KBM-7 (cell line): ENCODE data around the gene FLNB.
A peak's percentile ranks its signal among the peaks of the same experiment; 100 is the strongest.

ENCODE experiments used
- DNase-seq: peaks from one replicate; pipeline ENCODE4 v3.0.0-alpha.2; 2015
- in situ Hi-C: fragments of 300-500 bp; cut with MboI; formaldehyde crosslinking; loops from 2 replicates; pipeline ENCODE4 v1.14.3; 2020; ENCODE audit warnings: low sequenced_read_pairs, low pct_unique_long_range_greater_than_20kb, mixed read lengths

Gene FLNB

GRCh38 chr3:58025837-58026569, 17.8 kb downstream of the FLNB start:
- no peak for DNase-seq

GRCh38 chr3:58026598-58026997, 18.4 kb downstream of the FLNB start:
- DNase-seq: no peak
- in situ Hi-C loops: no loop called here

More at GRCh38 chr3:58025837-58026569, 17.8 kb downstream of the FLNB start:
- in situ Hi-C loops: no loop called here

- no peak for DNase-seq
- in situ Hi-C loops: no loop called here
Measured at GRCh38 chr3:58027704-58028317, 19.6 kb downstream of the FLNB start.

GRCh38 chr3:58028902-58029301, 20.7 kb downstream of the FLNB start:
- no peak for DNase-seq
- in situ Hi-C loops: no loop called here

- DNase-seq: no peak
- in situ Hi-C loops: no loop called here
Measured at GRCh38 chr3:58029842-58030584, 21.8 kb downstream of the FLNB start.

DNA sequence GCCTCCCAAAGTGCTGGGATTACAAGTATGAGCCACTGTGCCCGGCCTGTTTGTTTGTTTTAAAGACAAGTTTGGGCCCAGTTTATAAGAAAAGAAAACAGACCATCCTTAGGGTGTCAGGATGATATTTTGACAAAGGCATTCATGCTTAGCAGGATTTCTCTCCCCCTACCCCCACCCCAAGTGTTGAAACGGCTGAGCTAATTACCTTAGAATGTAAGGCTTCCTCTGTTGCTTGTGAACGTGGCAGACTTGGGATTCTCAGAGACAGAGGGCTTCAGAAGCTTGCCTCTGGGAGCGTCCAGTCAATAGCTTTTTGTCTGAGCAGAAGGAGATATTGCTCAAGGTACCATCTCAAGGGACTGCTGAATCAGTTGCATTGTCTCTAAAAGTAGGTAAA, 24.0 kb downstream of the FLNB start:
- DNase-seq: no peak
- in situ Hi-C loops: no loop called here

- in situ Hi-C loops: no loop called here
- no peak for DNase-seq
Measured at GRCh38 chr3:58034738-58035523, 26.7 kb downstream of the FLNB start.

- in situ Hi-C loops: no loop called here
Measured at GRCh38 chr3:58035524-58036255, 27.5 kb downstream of the FLNB start.

DNA sequence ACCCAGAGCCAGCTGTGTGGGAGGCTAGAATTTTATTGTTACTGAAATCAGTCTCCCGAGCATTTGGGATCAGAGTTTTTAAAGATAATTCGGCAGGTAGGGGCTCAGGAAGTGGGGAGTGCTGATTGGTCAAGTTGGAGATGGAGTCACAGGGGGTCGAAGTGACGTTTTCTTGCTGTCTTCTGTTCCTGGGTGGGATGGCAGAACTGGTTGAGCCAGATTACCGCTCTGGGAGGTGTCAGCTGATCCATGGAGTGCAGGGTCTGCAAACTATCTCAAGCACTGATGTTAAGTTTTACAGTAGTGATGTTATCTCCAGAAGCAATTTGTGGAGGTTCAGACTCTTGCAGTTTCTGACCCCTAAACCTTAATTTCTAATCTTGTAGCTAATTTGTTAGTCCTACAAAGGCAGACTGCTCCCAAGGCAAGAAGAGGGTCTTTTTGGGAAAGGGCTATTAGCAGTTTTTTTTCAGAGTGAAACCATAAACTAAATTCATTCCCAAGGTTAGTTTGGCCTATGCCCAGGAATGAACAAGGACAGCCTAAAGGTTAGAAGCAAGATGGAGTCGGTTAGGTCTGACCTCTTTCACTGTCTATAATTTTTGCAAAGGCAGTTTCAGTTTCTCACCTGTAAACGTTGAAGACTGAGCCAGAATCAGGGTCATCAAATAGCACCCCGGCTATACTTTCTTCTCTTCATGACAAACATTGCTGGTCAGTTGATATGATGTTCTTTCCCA, 28.2 kb downstream of the FLNB start:
- in situ Hi-C loops: no loop called here
- DNase-seq: no peak

More at GRCh38 chr3:58035524-58036255, 27.5 kb downstream of the FLNB start:
- no peak for DNase-seq

DNA sequence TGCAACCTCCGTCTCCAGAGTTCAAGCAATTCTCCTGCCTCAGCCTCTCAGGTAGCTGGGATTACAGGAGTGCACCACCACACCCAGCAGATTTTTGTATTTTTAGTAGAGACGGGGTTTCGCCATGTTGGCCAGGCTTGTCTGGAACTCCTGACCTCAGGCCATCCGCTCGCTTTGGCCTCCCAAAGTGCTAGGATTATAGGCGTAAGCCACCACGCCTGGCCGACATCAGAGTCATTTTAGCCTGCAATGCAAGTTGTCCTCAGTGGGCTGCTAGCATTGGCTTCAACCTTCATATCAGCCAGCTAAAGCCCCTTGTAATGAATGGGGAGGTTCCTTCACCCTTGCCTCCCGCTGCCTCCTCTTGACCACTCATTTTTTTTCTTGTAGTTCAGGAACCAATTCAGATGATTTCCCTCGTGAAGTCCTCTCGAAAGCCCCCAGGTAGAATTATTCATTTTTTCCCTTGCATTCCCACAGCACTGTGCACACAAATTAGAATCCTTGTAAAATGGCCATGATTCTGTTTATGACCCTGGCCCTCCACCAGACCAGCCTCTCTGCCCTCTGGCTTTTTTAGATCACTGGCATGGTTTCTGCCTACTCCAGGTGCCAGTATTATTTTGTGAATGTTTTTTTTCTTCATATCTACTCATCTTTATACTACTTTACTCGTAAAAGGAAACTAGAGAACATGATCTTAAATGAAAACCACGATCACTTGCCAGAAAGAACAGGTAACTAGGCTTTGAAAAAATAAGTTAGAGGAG, 29.1 kb downstream of the FLNB start:
- in situ Hi-C loops: no loop called here
- no peak for DNase-seq

- DNase-seq: peak; percentile 84
Measured at GRCh38 chr3:58038675-58039292, 30.6 kb downstream of the FLNB start.

GRCh38 chr3:58039601-58040000, 31.4 kb downstream of the FLNB start:
- in situ Hi-C loops: no loop called here
- DNase-seq: peak; percentile 30

More at GRCh38 chr3:58038675-58039292, 30.6 kb downstream of the FLNB start:
- in situ Hi-C loops: no loop called here

- in situ Hi-C loops: no loop called here
- DNase-seq: no peak
Measured at GRCh38 chr3:58041182-58041825, 33.1 kb downstream of the FLNB start.

- no peak for DNase-seq
- in situ Hi-C loops: no loop called here
Measured at GRCh38 chr3:58041826-58042324, 33.7 kb downstream of the FLNB start.

- DNase-seq: no peak
- in situ Hi-C loops: no loop called here
Measured at GRCh38 chr3:58042947-58043707, 34.9 kb downstream of the FLNB start.

DNA sequence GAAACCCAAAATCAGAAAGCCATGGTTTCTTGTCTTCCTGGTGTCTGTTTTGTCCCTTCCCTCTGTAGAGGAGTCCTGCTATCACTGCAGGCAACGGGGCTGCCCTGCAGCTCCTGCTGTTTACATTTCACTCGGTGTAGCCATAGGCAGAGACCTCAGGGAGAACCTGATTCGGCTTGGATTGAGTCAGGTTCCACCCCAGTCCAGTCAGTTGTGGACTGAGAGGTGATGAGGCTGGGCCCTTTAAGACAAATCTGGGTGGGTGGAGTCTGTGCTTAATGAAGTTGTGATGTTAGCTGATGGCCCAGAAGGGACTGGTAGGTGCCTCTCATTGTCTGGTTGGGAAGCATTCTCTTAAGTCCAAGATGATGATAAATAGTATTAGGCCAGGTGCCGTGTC, 35.7 kb downstream of the FLNB start:
- in situ Hi-C loops: no loop called here
- DNase-seq: no peak
